HepG2 (cell line): ENCODE measurements around the gene SRRM2. TPM values are rescaled to one million over a fixed set of nuclear protein-coding genes. Genes with fewer than 3 reads are reported as not detected.
A peak's percentile ranks its signal among the peaks of the same experiment; 100 is the strongest.

Experiments
- ATAC-seq: fragments of 200-7000 bp; cut with Tn5 transposase; 3 replicates; pipeline ENCODE4 v1.9.1; 2020; ENCODE audit warnings: mild to moderate bottlenecking, moderate library complexity
- BruUV-seq: library from RNA; stranded (reverse); fragments of 400-500 nt; replicated peaks from 2 replicates; lab custom pipeline; 2021; lab: Mats Ljungman, UMichigan
- CTCF ChIA-PET: fragments of 300-600 bp; formaldehyde crosslinking; extraction: SDS; loops from one replicate; lab custom pipeline; 2021; ENCODE audit warnings: low total read pairs, inconsistent platforms, low intra/inter-chr PET ratio; lab: Yijun Ruan, JAX
- POLR2A ChIA-PET: fragments of 350-600 bp; sonication (Branson Sonifier 250); formaldehyde crosslinking; loops from one replicate; lab custom pipeline; 2020; ENCODE audit warnings: antibody characterized with exemption, inconsistent platforms; lab: Yijun Ruan, JAX
- DNase-seq: peaks from one replicate; pipeline ENCODE4 v3.0.0-alpha.2; 2015; ENCODE audit warnings: low spot score
- FAIRE-seq: peaks from 3 replicates; lab custom pipeline; 2011; peaks lifted over from hg19 to GRCh38; lab: Jason Lieb, UNC
- H2AFZ ChIP-seq: one replicate; pipeline ENCODE4 v1.6.1; 2011; ENCODE audit warnings: low read length, inconsistent platforms
- H3K27ac ChIP-seq: fragments of 300-600 bp; 3 replicates; pipeline ENCODE4 v1.8.0; 2011; ENCODE audit warnings: mixed run types, mild to moderate bottlenecking, mixed read lengths, low read length, inconsistent platforms; ENCODE audit not compliant: insufficient read depth; ENCODE audit errors: extremely low read length
- H3K27me3 ChIP-seq, 2 experiments: fragments of 200-600 bp in 1 of 2; 2 replicates in 1 of 2; 3 replicates in 1 of 2; pipeline versions ENCODE4 v1.6.0 to v1.8.0; 2011; ENCODE audit warnings: low read length in 2 of 2, mild to moderate bottlenecking in 2 of 2, moderate library complexity in 2 of 2, inconsistent platforms in 1 of 2; ENCODE audit not compliant: insufficient read depth in 2 of 2, control insufficient read depth in 1 of 2
- H3K36me3 ChIP-seq, 2 experiments: fragments of 200-600 bp in 1 of 2; replicated peaks in 1 of 2; 2 replicates in 1 of 2; 3 replicates in 1 of 2; pipeline versions ENCODE4 v1.5.1 to v1.8.0; 2011; ENCODE audit warnings: low read length in 2 of 2, inconsistent platforms in 1 of 2; ENCODE audit not compliant: insufficient read depth in 2 of 2, control insufficient read depth in 1 of 2
- H3K4me1 ChIP-seq: 2 replicates; pipeline ENCODE4 v1.5.1; 2012; ENCODE audit warnings: low read length, inconsistent platforms; ENCODE audit not compliant: insufficient read depth
- H3K4me2 ChIP-seq: 2 replicates; pipeline ENCODE4 v1.6.0; 2011; ENCODE audit warnings: low read depth, low read length, inconsistent platforms
- H3K4me3 ChIP-seq, 3 experiments: fragments of 200-600 bp in 1 of 3; sonication (generic), shearing (Covaris generic) in 1 of 3; replicated peaks in 1 of 3; 2 replicates each; pipeline ENCODE4 v1.5.1; 2011 to 2016; ENCODE audit warnings: low read length in 3 of 3, inconsistent platforms in 2 of 3, low read depth in 2 of 3, mild to moderate bottlenecking in 2 of 3, control low read depth in 1 of 3, mixed read lengths in 1 of 3; ENCODE audit not compliant: insufficient read depth in 1 of 3
- H3K79me2 ChIP-seq: one replicate; pipeline ENCODE4 v1.6.1; 2011; ENCODE audit warnings: low read length, inconsistent platforms; ENCODE audit not compliant: insufficient read depth
- H3K9ac ChIP-seq: 2 replicates; pipeline ENCODE4 v1.6.0; 2011; ENCODE audit warnings: mild to moderate bottlenecking, low read depth, low read length, inconsistent platforms; ENCODE audit not compliant: insufficient read depth
- H3K9me3 ChIP-seq: 2 replicates; pipeline ENCODE4 v1.5.1; 2012; ENCODE audit warnings: mild to moderate bottlenecking, low read length
- H4K20me1 ChIP-seq: 2 replicates; pipeline ENCODE4 v1.6.0; 2011; ENCODE audit warnings: inconsistent platforms, mild to moderate bottlenecking, low read length, moderate library complexity; ENCODE audit not compliant: insufficient read depth
- DRAP1 ChIP-seq: IDR thresholded peaks from 2 replicates; pipeline ENCODE4 v1.6.1; 2016; ENCODE audit warnings: missing genetic modification reagents, missing compliant biosample characterization
- FLYWCH1 ChIP-seq: sonication (generic); formaldehyde crosslinking; IDR thresholded peaks from 2 replicates; pipeline ENCODE4 v1.8.1; 2023; ENCODE audit warnings: mild to moderate bottlenecking, missing genetic modification reagents
- POLR2G ChIP-seq: fragments of 200-400 bp; formaldehyde crosslinking; IDR thresholded peaks from 2 replicates; pipeline ENCODE4 v1.6.1; 2018; ENCODE audit warnings: mild to moderate bottlenecking, low read depth, low read length, moderate library complexity
- RARG ChIP-seq: sonication (generic); formaldehyde crosslinking; IDR thresholded peaks from 2 replicates; pipeline ENCODE4 v1.4.0; 2020; ENCODE audit warnings: low read depth, mild to moderate bottlenecking, missing genetic modification reagents
- SIX4 ChIP-seq: sonication (generic); formaldehyde crosslinking; IDR thresholded peaks from 2 replicates; pipeline ENCODE4 v1.4.0; 2020; ENCODE audit warnings: missing genetic modification reagents
- ZNF597 ChIP-seq: sonication (generic); formaldehyde crosslinking; IDR thresholded peaks from 2 replicates; pipeline ENCODE4 v1.5.0; 2020; ENCODE audit warnings: missing genetic modification reagents
- whole genome bisulfite sequencing: methylation state at CpG from one replicate; pipeline ENCODE4 v1.1.6; 2017; ENCODE audit warnings: low lambda C conversion rate; 5-methylcytosine and 5-hydroxymethylcytosine counted together
- in situ Hi-C: cut with HindIII; loops from 2 replicates; pipeline ENCODE4 v1.10.0; 2017; ENCODE audit warnings: low pct_unique_long_range_greater_than_20kb; ENCODE audit not compliant: extremely low pct_ligation_motif_present
- intact Hi-C: fragments of 100-400 bp; cut with micrococcal nuclease; formaldehyde crosslinking; loops from one replicate; pipeline ENCODE4 v1.10.0; 2022; ENCODE audit not compliant: unreplicated experiment
- polyA plus RNA-seq, 8 experiments: library from polyadenylated mRNA; depleted of rRNA in 3 of 8; stranded (reverse) in 7 of 8; unstranded in 1 of 8; fragments of >200 nt; fragmentation: Illumina TruSeq in 4 of 8; extraction: Trizol in 4 of 8; gene quantifications; 2 replicates each; pipeline versions ENCODE4 v1.2.1 to v1.2.3, GENCODE V29; 2011 to 2016; ENCODE audit warnings: low read depth in 4 of 8, missing spikeins in 1 of 8, mixed read lengths in 1 of 8; ENCODE audit not compliant: insufficient read depth in 1 of 8
- total RNA-seq, 5 experiments: library from RNA; depleted of rRNA; stranded (reverse); fragments of >200 nt; fragmentation: Illumina TruSeq; extraction: Trizol; gene quantifications; 2 replicates each; pipeline ENCODE4 v1.2.3, GENCODE V29; 2016; ENCODE audit warnings: low read depth in 1 of 5

Gene SRRM2
- total and polyA plus RNA-seq, 2 of the 13 experiments (the other 11 are each of a cell fraction or from before 2014, with no cell fraction given), result 50.4 to 112 TPM

GRCh38 chr16:2779151-2779920, 26.9 kb downstream of the SRRM2 start (continued):
- no peak for TF ChIP-seq ZNF597 (CRISPR knock-in tag)

- TF ChIP-seq RARG (CRISPR knock-in tag) (no peak), FLYWCH1 (CRISPR knock-in tag) (no peak), DRAP1 (CRISPR knock-in tag) (no peak), POLR2G (0 out of 2 replicates have a peak, but pooled peaks have one; percentile 5), SIX4 (CRISPR knock-in tag) (no peak)
- ChIA-PET POLR2A (no interaction called here), CTCF (no interaction called here)
- intact Hi-C loops (no loop called here), in situ Hi-C loops (no loop called here)
- no peak overlapping the region for H2AFZ ChIP-seq
- no peak overlapping the region for H3K4me2 ChIP-seq
- H3K9me3 ChIP-seq, result no peaks in the 10 kb centered on the region
- WGBS, result 54% methylated on average over 17 of the region's 17 CpGs
- H3K9ac ChIP-seq, result no peak overlapping the region
- no peak overlapping the region for H3K27ac ChIP-seq
- no peak for ATAC-seq
- peaks cover 27% of the 10 kb centered on the region for H3K4me1 ChIP-seq
- H3K4me3 ChIP-seq, result no peak overlapping the region
- H4K20me1 ChIP-seq, result no peaks in the 10 kb centered on the region
- BruUV-seq, result no TSS peak
- H3K36me3 ChIP-seq, result no peaks in the 10 kb centered on the region
- no peak for DNase-seq
- peaks cover 0 to 30% of the 10 kb centered on the region in 2 experiments; a peak in 4 of 5 replicates for H3K27me3 ChIP-seq
- peaks cover 27% of the 10 kb centered on the region for H3K79me2 ChIP-seq
- FAIRE-seq, result no peak
Observed at GRCh38 chr16:2779978-2780898, 27.8 kb downstream of the SRRM2 start.
